ENCODE measurements around the gene ABHD14A. TPM values are rescaled to one million over a fixed set of nuclear protein-coding genes. Genes with fewer than 3 reads are reported as not detected.
A peak's percentile ranks its signal among the peaks of the same experiment; 100 is the strongest.

Gene ABHD14A
- total and polyA plus RNA-seq, 8 donors, result 14.7 to 30.2 (median 22.3) TPM

DNA sequence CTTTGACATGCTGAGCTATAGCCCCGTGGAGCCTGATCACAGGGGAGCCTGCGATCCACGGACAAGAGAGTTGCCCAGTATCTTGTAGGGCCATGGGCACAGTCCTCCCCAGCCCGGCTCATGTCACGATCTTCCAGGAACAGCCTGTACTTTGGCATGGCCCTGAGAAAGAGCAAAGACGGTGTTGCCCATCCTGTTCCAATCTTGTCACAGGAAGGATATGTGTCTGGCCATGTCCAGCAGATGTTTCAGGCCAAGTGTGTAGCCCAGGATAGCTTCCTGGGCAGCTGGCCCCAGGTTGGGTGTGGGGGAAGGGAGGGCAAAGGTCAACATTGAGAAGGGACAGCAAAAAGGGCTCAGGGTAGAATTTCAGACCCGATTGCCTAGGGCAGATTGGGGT lies 37.8 kb downstream of the ABHD14A start:
- no peak for TF ChIP-seq CTCF (IDR thresholded peaks at IDR 0.05)
- Histone ChIP-seq H3K27me3 (no peaks in the 10 kb centered on the region), H3K36me3 (no peaks in the 10 kb centered on the region), H3K4me1 (no peaks in the 10 kb centered on the region), H3K27ac (peak overlapping the region in 1 of 2 donors; percentile 28), H3K4me3 (no peak overlapping the region), H3K9me3 (no peaks in the 10 kb centered on the region)
- ATAC-seq (no peak), DNase-seq (no peak)
- intact Hi-C loops (cut with DNase I), result no loop called here

DNA sequence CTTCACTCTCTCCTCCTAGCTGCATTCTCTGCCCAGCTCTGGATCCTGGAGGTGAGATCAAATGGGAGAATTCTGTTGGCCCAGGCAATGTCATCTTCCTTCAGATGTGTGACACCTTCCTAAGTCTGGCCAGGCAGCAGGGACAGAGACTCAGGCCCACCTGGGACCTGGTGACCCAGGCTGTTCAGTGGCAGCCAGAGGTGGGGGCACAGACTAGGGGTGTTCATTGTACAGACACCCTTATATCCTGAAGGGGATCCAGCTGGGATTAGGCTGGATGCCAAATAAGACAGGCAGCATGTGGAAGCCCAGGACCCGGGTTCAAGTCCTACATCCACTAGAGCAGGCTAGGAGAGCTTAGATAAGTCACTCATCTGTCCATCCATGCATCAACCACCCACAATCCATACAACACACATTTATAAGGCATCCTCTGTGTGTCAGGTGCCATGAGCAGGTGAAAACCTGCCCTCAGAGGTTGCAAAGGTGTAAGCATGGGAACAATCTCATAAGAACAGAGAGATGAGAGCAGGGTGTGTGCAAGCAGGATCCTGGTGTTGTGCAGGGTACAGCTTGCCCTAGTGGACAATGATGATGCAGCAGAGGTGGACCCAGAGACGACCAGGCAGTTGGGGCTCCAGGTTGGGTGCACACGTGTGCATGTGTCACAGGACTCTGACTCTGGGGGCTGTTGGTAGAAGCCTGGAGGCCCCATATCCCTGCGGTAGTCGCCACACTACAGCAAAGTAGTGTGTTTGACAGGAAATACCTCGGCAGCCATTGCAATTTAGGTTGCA lies 39.1 kb downstream of the ABHD14A start:
- ATAC-seq, result no peak
- H3K4me1 ChIP-seq, result no peaks in the 10 kb centered on the region
- no peak overlapping the region for H3K27ac ChIP-seq
- H3K27me3 ChIP-seq, result no peaks in the 10 kb centered on the region
- no peak for TF ChIP-seq CTCF (IDR thresholded peaks at IDR 0.05)
- no peaks in the 10 kb centered on the region for H3K9me3 ChIP-seq
- intact Hi-C loops (cut with DNase I), result no loop called here
- no peaks in the 10 kb centered on the region for H3K36me3 ChIP-seq
- no peak overlapping the region for H3K4me3 ChIP-seq
- no peak for DNase-seq

- intact Hi-C loops (cut with DNase I), result no loop called here
- no peak for TF ChIP-seq CTCF (IDR thresholded peaks at IDR 0.05)
- Histone ChIP-seq H3K4me1 (no peaks in the 10 kb centered on the region), H3K4me3 (no peak overlapping the region), H3K36me3 (no peaks in the 10 kb centered on the region), H3K27ac (no peak overlapping the region), H3K27me3 (no peaks in the 10 kb centered on the region), H3K9me3 (no peaks in the 10 kb centered on the region)
- DNase-seq, result no peak
- no peak for ATAC-seq
These were observed 39.7 kb downstream of the ABHD14A start for GRCh38 chr3:52014613-52015012.

DNA sequence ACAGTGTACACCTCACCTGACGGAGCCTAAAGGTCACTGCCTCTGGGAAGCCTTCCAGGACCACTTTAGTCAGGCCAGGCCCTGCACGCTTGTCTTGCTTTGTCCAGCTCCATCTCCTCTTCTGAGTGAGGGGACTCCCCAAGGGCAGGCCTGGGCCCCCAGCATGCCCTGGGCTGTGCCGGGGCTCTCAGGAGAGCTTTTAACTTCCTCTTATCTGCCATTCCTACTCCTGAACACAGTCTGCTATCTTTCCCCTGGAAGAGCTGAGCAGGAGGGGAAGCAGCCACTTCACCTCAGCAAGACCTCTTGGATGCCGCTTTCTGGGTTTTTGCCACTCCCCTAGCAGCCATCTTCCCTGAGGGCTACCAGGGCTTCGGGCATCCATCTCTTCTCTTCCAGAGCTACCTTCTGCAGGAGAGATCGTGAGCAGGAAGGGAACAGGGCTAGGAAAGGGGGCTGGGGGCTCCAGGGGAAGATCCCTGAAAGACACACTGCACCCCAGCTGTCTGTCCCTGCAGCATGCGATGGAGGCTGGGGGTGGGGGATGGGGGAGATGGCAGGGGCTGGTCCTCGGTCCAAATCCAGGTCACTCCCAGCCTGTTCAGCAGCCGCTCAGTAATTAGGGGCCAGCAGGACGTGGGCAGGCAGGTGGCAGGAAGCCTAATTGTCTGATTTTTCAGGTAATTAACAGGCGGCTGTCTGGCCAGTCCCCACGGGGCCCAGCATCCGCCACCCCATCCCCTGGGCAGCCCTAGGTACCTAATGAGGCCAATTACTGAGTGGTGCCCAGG lies 40.8 kb downstream of the ABHD14A start:
- ATAC-seq (no peak), DNase-seq (no peak)
- Histone ChIP-seq H3K4me1 (no peaks in the 10 kb centered on the region), H3K27me3 (no peaks in the 10 kb centered on the region), H3K27ac (no peak overlapping the region), H3K4me3 (no peak overlapping the region), H3K36me3 (no peaks in the 10 kb centered on the region), H3K9me3 (no peaks in the 10 kb centered on the region)
- intact Hi-C loops (cut with DNase I), result no loop called here
- no peak for TF ChIP-seq CTCF (IDR thresholded peaks at IDR 0.05)

DNA sequence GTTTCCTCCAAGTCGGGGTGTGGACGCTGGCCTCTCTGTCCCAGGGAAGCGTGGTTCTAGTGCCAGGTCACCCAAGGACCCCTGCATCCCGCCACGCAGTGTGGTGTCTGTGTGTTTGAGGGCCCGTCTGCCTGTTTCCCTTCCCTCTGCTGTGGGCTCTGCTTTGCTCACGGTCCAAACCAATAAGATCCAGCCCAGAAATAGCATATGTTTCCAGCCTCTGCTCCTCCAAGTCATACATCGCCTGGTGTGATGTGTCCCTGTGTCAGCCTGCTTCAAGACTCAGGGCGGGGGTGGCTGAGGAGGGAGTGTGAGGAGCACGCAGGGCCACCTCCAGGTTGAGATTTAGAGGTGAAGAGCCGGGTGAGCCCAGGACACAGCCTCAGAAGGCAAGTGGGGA lies 42.7 kb downstream of the ABHD14A start:
- H3K27me3 ChIP-seq, result no peaks in the 10 kb centered on the region
- DNase-seq, result peak in 1 of 4 donors; percentile 53
- intact Hi-C loops (cut with DNase I), result no loop called here
- ATAC-seq, result no peak
- no peaks in the 10 kb centered on the region for H3K36me3 ChIP-seq
- no peak overlapping the region for H3K4me3 ChIP-seq
- peaks cover 0 to 10% of the 10 kb centered on the region in 2 donors for H3K4me1 ChIP-seq
- no peak for TF ChIP-seq CTCF (IDR thresholded peaks at IDR 0.05)
- H3K9me3 ChIP-seq, result no peaks in the 10 kb centered on the region
- no peak overlapping the region for H3K27ac ChIP-seq
